Ovary (tissue), 3 donors: ENCODE measurements around the gene DKK2.

Experiments used
- POLR2A ChIP-seq: fragments of 450-650 bp; IDR thresholded peaks from one replicate; pipeline ENCODE4 v1.6.1; 2017; ENCODE audit warnings: antibody characterized with exemption, mild to moderate bottlenecking, moderate library complexity
- TF ChIP-seq, protein P1 (sequence below), 3 donors: fragments of 450-650 bp in 2 of 3; fragments of 200-600 bp in 1 of 3; IDR thresholded peaks; one replicate each; pipeline versions ENCODE4 v1.5.1 to v1.8.0; 2016 to 2022; ENCODE audit warnings: antibody characterized with exemption in 3 of 3, mild to moderate bottlenecking in 1 of 3
- donor health status: DM: no; HTN: no; CAD: no.

DNA sequence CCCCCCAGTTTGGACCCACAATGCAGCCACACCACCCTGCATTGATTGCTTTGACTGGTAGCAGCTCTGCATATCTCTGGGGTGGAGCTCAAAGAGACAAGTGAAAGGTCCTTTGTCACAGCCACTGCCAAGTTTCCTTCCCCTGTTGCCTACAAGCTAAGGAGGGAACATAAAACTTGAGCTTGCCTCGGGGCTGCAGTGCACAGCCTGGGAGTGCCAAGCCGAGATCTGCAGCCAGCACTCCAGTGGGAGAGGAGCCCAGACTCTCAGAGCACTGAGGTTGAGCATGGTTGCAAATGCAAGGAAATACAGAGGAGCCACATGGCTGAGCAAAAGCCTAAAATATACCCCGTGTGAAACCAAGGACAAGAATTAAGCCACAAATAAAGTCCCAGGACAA is 142.2 kb downstream of the DKK2 start:
- TF ChIP-seq, protein P1, sequence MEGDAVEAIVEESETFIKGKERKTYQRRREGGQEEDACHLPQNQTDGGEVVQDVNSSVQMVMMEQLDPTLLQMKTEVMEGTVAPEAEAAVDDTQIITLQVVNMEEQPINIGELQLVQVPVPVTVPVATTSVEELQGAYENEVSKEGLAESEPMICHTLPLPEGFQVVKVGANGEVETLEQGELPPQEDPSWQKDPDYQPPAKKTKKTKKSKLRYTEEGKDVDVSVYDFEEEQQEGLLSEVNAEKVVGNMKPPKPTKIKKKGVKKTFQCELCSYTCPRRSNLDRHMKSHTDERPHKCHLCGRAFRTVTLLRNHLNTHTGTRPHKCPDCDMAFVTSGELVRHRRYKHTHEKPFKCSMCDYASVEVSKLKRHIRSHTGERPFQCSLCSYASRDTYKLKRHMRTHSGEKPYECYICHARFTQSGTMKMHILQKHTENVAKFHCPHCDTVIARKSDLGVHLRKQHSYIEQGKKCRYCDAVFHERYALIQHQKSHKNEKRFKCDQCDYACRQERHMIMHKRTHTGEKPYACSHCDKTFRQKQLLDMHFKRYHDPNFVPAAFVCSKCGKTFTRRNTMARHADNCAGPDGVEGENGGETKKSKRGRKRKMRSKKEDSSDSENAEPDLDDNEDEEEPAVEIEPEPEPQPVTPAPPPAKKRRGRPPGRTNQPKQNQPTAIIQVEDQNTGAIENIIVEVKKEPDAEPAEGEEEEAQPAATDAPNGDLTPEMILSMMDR (IDR thresholded peaks at IDR 0.05) = no peak
- TF ChIP-seq POLR2A = no peak
